K562 (cell line): ENCODE results near the gene ACER1. TPM values are rescaled to one million over a fixed set of nuclear protein-coding genes. Genes with fewer than 3 reads are reported as not detected.

ENCODE experiments used
- BRD9 ChIP-seq: fragments of 450-650 bp; IDR thresholded peaks from 2 replicates; pipeline ENCODE4 v1.6.1; 2018; ENCODE audit warnings: low read depth; ENCODE audit not compliant: partially characterized antibody
- CCNT2 ChIP-seq: IDR thresholded peaks from 2 replicates; pipeline ENCODE4 v1.6.1; 2011; ENCODE audit warnings: borderline replicate concordance, low read depth, mild to moderate bottlenecking, moderate library complexity, mixed read lengths, low read length; ENCODE audit not compliant: insufficient read length; ENCODE audit errors: extremely low read depth
- CXXC5 ChIP-seq: fragments of 250-450 bp; sonication (Bioruptor Pico); IDR thresholded peaks from 2 replicates; pipeline ENCODE4 v1.8.0; 2022; ENCODE audit warnings: inconsistent platforms, mild to moderate bottlenecking, moderate library complexity
- FOXK1 ChIP-seq: sonication (generic); formaldehyde crosslinking; IDR thresholded peaks from 2 replicates; pipeline ENCODE4 v1.8.0; 2022; ENCODE audit warnings: missing genetic modification reagents, mild to moderate bottlenecking, borderline replicate concordance
- GABPB2 ChIP-seq: fragments of 250-450 bp; sonication (Bioruptor Pico); conservative IDR thresholded peaks from 2 replicates; pipeline ENCODE4 v1.5.1; 2021; ENCODE audit warnings: mild to moderate bottlenecking
- HMG20A ChIP-seq: fragments of 450-650 bp; formaldehyde crosslinking; conservative IDR thresholded peaks from 2 replicates; pipeline ENCODE4 v1.4.0; 2020; ENCODE audit warnings: mild to moderate bottlenecking, mixed read lengths
- MCM3 ChIP-seq: fragments of 450-650 bp; IDR thresholded peaks from 2 replicates; pipeline ENCODE4 v1.6.1; 2016
- NELFE ChIP-seq: IDR thresholded peaks from 2 replicates; pipeline ENCODE4 v1.6.1; 2011; ENCODE audit warnings: mild to moderate bottlenecking; ENCODE audit not compliant: insufficient read depth, insufficient read length
- NR4A1 ChIP-seq, 2 experiments: fragments of 250-450 bp in 1 of 2; fragments of 450-650 bp in 1 of 2; sonication (Bioruptor Pico) in 1 of 2; IDR thresholded peaks; 2 replicates each; pipeline versions ENCODE4 v1.4.0 to v1.6.1; 2016 to 2020; ENCODE audit warnings: mild to moderate bottlenecking in 2 of 2, missing compliant biosample characterization in 1 of 2, missing genetic modification characterization in 1 of 2, moderate library complexity in 1 of 2
- SNRNP70 ChIP-seq: fragments of 200-400 bp; formaldehyde crosslinking; optimal IDR thresholded peaks from 2 replicates; pipeline ENCODE3; 2017; ENCODE audit warnings: low read depth, low read length
- SPI1 ChIP-seq: IDR thresholded peaks from 2 replicates; pipeline ENCODE4 v1.6.1; 2011; ENCODE audit warnings: low read depth, low read length, control low read depth, borderline replicate concordance
- ZSCAN29 ChIP-seq: fragments of 450-650 bp; IDR thresholded peaks from 2 replicates; pipeline ENCODE4 v1.6.1; 2017
- ZSCAN32 ChIP-seq: fragments of 450-650 bp; formaldehyde crosslinking; IDR thresholded peaks from 2 replicates; pipeline ENCODE4 v1.4.0; 2020; ENCODE audit warnings: mild to moderate bottlenecking, moderate library complexity
- polyA plus RNA-seq, 8 experiments: library from polyadenylated mRNA; depleted of rRNA in 4 of 8; stranded (reverse) in 5 of 8; unstranded in 3 of 8; fragments of >200 nt; fragmentation: Nextera tagmentation in 2 of 8; fragmentation: Illumina TruSeq in 1 of 8; extraction: Ambion mirVana in 2 of 8; extraction: Trizol in 1 of 8; gene quantifications; 2 replicates each; pipeline versions ENCODE4 v1.2.1 to v1.2.3, GENCODE V29; 2011 to 2014; ENCODE audit warnings: inconsistent platforms in 1 of 8, missing spikeins in 1 of 8
- total RNA-seq, 7 experiments: library from RNA; depleted of rRNA in 6 of 7; stranded (reverse); fragments of >200 nt in 6 of 7; fragmentation: Illumina TruSeq in 2 of 7; extraction: Trizol in 2 of 7; gene quantifications; 2 replicates each; pipeline versions ENCODE4 v1.2.1 to v1.2.3, GENCODE V29; 2011 to 2021; ENCODE audit warnings: low replicate concordance in 1 of 7
- TF ChIP-seq, protein P1 (sequence below): fragments of 250-450 bp; sonication (Bioruptor Pico); IDR thresholded peaks from 2 replicates; pipeline ENCODE4 v1.8.0; 2021; ENCODE audit warnings: mild to moderate bottlenecking, moderate library complexity
- TF ChIP-seq, protein P2 (sequence below): sonication (generic); formaldehyde crosslinking; IDR thresholded peaks from 2 replicates; pipeline ENCODE4 v1.8.0; 2022; ENCODE audit warnings: mild to moderate bottlenecking, missing genetic modification reagents, borderline replicate concordance
- TF ChIP-seq, protein P3 (sequence below): sonication (generic); formaldehyde crosslinking; IDR thresholded peaks from 2 replicates; pipeline ENCODE4 v1.8.0; 2023; ENCODE audit warnings: missing genetic modification reagents, mild to moderate bottlenecking, borderline replicate concordance
- TF ChIP-seq, protein P4 (sequence below): fragments of 450-650 bp; conservative IDR thresholded peaks from 2 replicates; pipeline ENCODE4 v1.6.1; 2016; ENCODE audit warnings: missing genetic modification characterization, low read depth, mild to moderate bottlenecking, control low read depth, missing compliant biosample characterization

Gene ACER1
- total and polyA plus RNA-seq, 9 of the 15 experiments (the other 6 are each of a cell fraction or from before 2014, with no cell fraction given), result not detected

DNA sequence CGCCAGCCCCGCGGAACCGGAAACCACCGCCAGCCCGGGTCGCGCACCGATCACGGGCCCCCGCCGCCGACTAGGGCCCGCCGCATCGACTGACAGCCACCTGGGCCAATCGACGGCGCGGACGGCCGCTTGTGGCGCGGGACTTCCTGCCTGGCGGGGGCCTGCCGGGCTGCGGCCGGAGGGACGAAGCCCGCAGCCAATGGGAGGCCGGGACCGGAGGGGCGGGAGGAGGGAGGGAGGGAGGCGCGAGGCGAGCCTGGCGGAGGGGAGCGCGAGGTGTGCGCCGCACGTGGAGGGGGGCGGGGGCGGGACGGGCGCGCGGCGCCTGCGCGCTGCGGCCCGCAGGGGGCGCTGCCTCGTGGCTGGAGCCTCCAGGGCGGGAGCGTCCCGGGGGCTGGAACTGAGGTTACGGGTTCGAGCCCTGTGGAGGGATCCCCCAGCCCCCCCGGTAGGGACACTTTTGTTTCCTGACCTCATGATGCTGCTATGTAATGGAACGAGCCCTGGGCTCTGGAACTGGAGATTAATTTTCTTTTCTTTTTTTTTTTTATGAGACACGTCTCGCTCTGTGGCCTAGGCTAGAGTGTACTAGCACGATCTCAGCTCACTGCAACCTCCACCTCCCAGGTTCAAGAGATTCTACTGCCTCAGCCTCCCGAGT lies 53.4 kb downstream of the ACER1 start, which contains the start of gene MLLT1 (continued):
- TF ChIP-seq, protein P1, sequence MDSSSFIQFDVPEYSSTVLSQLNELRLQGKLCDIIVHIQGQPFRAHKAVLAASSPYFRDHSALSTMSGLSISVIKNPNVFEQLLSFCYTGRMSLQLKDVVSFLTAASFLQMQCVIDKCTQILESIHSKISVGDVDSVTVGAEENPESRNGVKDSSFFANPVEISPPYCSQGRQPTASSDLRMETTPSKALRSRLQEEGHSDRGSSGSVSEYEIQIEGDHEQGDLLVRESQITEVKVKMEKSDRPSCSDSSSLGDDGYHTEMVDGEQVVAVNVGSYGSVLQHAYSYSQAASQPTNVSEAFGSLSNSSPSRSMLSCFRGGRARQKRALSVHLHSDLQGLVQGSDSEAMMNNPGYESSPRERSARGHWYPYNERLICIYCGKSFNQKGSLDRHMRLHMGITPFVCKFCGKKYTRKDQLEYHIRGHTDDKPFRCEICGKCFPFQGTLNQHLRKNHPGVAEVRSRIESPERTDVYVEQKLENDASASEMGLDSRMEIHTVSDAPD (CRISPR knock-in tag), result no peak
- TF ChIP-seq, protein P2, sequence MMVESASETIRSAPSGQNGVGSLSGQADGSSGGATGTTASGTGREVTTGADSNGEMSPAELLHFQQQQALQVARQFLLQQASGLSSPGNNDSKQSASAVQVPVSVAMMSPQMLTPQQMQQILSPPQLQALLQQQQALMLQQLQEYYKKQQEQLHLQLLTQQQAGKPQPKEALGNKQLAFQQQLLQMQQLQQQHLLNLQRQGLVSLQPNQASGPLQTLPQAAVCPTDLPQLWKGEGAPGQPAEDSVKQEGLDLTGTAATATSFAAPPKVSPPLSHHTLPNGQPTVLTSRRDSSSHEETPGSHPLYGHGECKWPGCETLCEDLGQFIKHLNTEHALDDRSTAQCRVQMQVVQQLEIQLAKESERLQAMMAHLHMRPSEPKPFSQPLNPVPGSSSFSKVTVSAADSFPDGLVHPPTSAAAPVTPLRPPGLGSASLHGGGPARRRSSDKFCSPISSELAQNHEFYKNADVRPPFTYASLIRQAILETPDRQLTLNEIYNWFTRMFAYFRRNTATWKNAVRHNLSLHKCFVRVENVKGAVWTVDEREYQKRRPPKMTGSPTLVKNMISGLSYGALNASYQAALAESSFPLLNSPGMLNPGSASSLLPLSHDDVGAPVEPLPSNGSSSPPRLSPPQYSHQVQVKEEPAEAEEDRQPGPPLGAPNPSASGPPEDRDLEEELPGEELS (CRISPR knock-in tag), result no peak
- TF ChIP-seq FOXK1 (CRISPR knock-in tag), result no peak
- no peak for TF ChIP-seq GABPB2 (CRISPR knock-in tag)
- TF ChIP-seq CXXC5, result peak; percentile 100
- no peak for TF ChIP-seq ZSCAN32 (CRISPR knock-in tag)
- TF ChIP-seq SNRNP70, result no peak
- TF ChIP-seq NELFE, result no peak
- TF ChIP-seq CCNT2, result peak; percentile 85
- TF ChIP-seq MCM3, result no peak
- TF ChIP-seq, protein P3, sequence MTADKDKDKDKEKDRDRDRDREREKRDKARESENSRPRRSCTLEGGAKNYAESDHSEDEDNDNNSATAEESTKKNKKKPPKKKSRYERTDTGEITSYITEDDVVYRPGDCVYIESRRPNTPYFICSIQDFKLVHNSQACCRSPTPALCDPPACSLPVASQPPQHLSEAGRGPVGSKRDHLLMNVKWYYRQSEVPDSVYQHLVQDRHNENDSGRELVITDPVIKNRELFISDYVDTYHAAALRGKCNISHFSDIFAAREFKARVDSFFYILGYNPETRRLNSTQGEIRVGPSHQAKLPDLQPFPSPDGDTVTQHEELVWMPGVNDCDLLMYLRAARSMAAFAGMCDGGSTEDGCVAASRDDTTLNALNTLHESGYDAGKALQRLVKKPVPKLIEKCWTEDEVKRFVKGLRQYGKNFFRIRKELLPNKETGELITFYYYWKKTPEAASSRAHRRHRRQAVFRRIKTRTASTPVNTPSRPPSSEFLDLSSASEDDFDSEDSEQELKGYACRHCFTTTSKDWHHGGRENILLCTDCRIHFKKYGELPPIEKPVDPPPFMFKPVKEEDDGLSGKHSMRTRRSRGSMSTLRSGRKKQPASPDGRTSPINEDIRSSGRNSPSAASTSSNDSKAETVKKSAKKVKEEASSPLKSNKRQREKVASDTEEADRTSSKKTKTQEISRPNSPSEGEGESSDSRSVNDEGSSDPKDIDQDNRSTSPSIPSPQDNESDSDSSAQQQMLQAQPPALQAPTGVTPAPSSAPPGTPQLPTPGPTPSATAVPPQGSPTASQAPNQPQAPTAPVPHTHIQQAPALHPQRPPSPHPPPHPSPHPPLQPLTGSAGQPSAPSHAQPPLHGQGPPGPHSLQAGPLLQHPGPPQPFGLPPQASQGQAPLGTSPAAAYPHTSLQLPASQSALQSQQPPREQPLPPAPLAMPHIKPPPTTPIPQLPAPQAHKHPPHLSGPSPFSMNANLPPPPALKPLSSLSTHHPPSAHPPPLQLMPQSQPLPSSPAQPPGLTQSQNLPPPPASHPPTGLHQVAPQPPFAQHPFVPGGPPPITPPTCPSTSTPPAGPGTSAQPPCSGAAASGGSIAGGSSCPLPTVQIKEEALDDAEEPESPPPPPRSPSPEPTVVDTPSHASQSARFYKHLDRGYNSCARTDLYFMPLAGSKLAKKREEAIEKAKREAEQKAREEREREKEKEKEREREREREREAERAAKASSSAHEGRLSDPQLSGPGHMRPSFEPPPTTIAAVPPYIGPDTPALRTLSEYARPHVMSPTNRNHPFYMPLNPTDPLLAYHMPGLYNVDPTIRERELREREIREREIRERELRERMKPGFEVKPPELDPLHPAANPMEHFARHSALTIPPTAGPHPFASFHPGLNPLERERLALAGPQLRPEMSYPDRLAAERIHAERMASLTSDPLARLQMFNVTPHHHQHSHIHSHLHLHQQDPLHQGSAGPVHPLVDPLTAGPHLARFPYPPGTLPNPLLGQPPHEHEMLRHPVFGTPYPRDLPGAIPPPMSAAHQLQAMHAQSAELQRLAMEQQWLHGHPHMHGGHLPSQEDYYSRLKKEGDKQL (CRISPR knock-in tag), result no peak
- TF ChIP-seq BRD9, result no peak
- no peak for TF ChIP-seq HMG20A
- no peak for TF ChIP-seq NR4A1 (CRISPR knock-in tag; IDR thresholded peaks at IDR 0.05)
- no peak for TF ChIP-seq NR4A1 (tag; IDR thresholded peaks at IDR 0.05)
- TF ChIP-seq, protein P4, sequence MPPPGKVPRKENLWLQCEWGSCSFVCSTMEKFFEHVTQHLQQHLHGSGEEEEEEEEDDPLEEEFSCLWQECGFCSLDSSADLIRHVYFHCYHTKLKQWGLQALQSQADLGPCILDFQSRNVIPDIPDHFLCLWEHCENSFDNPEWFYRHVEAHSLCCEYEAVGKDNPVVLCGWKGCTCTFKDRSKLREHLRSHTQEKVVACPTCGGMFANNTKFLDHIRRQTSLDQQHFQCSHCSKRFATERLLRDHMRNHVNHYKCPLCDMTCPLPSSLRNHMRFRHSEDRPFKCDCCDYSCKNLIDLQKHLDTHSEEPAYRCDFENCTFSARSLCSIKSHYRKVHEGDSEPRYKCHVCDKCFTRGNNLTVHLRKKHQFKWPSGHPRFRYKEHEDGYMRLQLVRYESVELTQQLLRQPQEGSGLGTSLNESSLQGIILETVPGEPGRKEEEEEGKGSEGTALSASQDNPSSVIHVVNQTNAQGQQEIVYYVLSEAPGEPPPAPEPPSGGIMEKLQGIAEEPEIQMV, result no peak
- TF ChIP-seq ZSCAN29, result no peak
- TF ChIP-seq SPI1, result 0 out of 2 replicates have a peak, but pooled peaks have one; percentile 39
